NT2/D1 (cell line): ENCODE data around the gene TNS3.
"Not testable (repeated sequence)": the region's sequence is repeated elsewhere in the genome, so short reads cannot be mapped to it uniquely, and the experiment has no call there.

Experiments
- SUZ12 ChIP-seq: IDR thresholded peaks from 2 replicates; pipeline ENCODE4 v1.6.1; 2011; ENCODE audit not compliant: insufficient read length, insufficient read depth; ENCODE audit errors: extremely low read depth
- YY1 ChIP-seq: IDR thresholded peaks from 2 replicates; pipeline ENCODE4 v1.6.1; 2011; ENCODE audit not compliant: insufficient read length, insufficient read depth

DNA sequence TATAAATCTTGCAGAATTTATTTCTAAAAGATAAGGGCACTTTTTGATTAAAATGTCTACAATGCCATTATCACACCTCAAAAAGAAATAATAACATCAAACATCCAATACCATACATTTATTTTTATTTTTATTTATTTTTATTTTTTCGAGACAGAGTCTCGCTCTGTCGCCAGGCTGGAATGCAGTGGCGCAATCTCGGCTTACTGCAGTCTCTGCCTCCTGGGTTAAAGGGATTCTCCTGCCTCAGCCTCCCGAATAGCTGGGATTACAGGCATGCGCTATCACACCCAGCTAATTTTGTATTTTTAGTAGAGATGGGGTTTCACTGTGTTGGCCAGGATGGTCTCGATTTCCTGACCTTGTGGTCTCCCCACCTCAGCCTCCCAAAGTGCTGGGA is 140.9 kb downstream of the TNS3 start:
- TF ChIP-seq SUZ12, YY1: not testable (repeated sequence)
